ENCODE measurements around the gene KLF16.

KLF16 gene

GRCh38 chr19:1828279-1829238, 34.8 kb downstream of the KLF16 start:
- DNase-seq = no peak
- intact Hi-C loops (cut with DNase I) = no loop called here

GRCh38 chr19:1827566-1828278, 35.7 kb downstream of the KLF16 start:
- DNase-seq = no peak
- intact Hi-C loops (cut with DNase I) = no loop called here

- intact Hi-C loops (cut with DNase I) = loop anchor here (1.0 kb wide), 1 partner anchor 281 kb away; no protein-coding TSS in a partner anchor
- no peak for DNase-seq
These were observed 36.5 kb downstream of the KLF16 start for GRCh38 chr19:1826557-1827521.

- intact Hi-C loops (cut with DNase I) = loop anchor here (1.0 kb wide), 1 partner anchor 280 kb away; no protein-coding TSS in a partner anchor
- DNase-seq = peak; percentile 58 to 96 (median 78)
These were observed 37.3 kb downstream of the KLF16 start for GRCh38 chr19:1825909-1826556.

- no peak for DNase-seq
- intact Hi-C loops (cut with DNase I) = no loop called here
These were observed 39.1 kb downstream of the KLF16 start for GRCh38 chr19:1824252-1824622.

GRCh38 chr19:1823539-1824251, 39.7 kb downstream of the KLF16 start:
- intact Hi-C loops (cut with DNase I) = no loop called here
- DNase-seq = no peak

GRCh38 chr19:1823020-1823419, 40.4 kb downstream of the KLF16 start:
- DNase-seq = no peak
- intact Hi-C loops (cut with DNase I) = no loop called here

GRCh38 chr19:1822210-1822609, 41.2 kb downstream of the KLF16 start:
- DNase-seq = no peak
- intact Hi-C loops (cut with DNase I) = no loop called here

- DNase-seq = no peak
- intact Hi-C loops (cut with DNase I) = no loop called here
These were observed 43.8 kb downstream of the KLF16 start for GRCh38 chr19:1819341-1820255.

GRCh38 chr19:1818549-1819195, 44.7 kb downstream of the KLF16 start:
- intact Hi-C loops (cut with DNase I) = no loop called here

GRCh38 chr19:1817553-1818179, 45.7 kb downstream of the KLF16 start:
- no peak for DNase-seq
- intact Hi-C loops (cut with DNase I) = no loop called here

More at GRCh38 chr19:1818549-1819195, 44.7 kb downstream of the KLF16 start:
- no peak for DNase-seq

- DNase-seq = no peak
- intact Hi-C loops (cut with DNase I) = no loop called here
These were observed 46.7 kb downstream of the KLF16 start for GRCh38 chr19:1816530-1817298.

- intact Hi-C loops (cut with DNase I) = no loop called here
- DNase-seq = no peak
These were observed 47.5 kb downstream of the KLF16 start for GRCh38 chr19:1815605-1816529.

- DNase-seq = no peak
- intact Hi-C loops (cut with DNase I) = no loop called here
These were observed 48.4 kb downstream of the KLF16 start for GRCh38 chr19:1814833-1815604.

- intact Hi-C loops (cut with DNase I) = no loop called here
- no peak for DNase-seq
These were observed 49.0 kb downstream of the KLF16 start for GRCh38 chr19:1814391-1814790.
